Measurements from ENCODE around the gene PRCC.

PRCC gene

DNA sequence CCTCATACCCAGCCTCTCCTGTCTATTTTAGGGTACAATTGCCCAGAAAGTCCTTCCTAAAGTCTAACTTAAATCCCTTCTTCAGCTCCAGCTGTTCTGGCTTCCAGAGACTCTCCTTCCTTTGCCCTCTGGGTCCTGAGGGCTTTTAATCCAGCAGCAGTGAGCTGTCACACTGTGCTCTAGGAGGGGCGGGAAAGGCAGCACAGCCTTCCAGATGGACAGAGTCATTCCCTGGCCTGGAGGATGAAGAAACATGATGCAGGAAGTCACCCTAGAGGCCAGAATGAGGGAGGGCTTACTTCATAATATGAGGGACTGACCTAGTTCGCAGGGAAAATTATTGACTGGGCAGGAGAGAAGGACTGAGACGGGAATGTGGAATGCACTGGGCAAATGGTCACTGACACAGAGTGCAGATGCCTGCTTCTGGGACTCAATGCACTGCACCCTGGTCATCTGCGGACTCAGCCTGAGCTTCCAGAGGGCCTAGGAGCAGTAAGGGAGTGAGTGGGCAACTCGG lies 48.0 kb downstream of the PRCC start:
- no peak for DNase-seq

DNA sequence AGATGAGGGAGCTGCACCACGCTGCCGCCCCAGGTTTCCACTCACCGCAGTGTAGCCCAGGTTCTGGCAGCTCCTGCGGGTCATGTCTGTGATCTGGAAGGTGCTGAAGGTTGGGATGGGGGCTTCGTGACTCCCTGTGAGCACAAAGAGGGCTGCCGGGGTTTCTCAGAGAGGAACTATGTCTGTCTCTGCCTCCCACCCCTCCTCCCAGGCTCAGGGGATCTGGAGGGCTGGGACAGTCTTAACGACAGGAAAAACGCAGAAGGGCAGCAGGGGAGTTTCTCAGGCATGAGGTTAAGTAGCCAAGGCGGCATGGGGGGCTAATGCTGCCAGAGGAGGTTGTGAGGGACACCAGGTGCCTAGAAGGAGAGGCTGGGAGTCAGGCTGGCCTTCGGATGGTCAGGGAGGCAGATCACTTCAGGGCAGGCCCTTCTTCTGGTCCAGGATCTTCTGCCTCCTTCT lies 48.7 kb downstream of the PRCC start:
- no peak for DNase-seq

- peak; percentile 30 to 44 (median 38) for DNase-seq
These were observed 49.4 kb downstream of the PRCC start, which contains the start of gene SH2D2A for GRCh38 chr1:156816561-156817328. TSS of gene SH2D2A (minus strand) at chr1:156816848. CDS start at chr1:156816708, 140 bp downstream.

- DNase-seq, result no peak
These were observed 54.5 kb downstream of the PRCC start for GRCh38 chr1:156821801-156822200.

- no peak for DNase-seq
These were observed 55.3 kb downstream of the PRCC start for GRCh38 chr1:156822680-156823079.

DNA sequence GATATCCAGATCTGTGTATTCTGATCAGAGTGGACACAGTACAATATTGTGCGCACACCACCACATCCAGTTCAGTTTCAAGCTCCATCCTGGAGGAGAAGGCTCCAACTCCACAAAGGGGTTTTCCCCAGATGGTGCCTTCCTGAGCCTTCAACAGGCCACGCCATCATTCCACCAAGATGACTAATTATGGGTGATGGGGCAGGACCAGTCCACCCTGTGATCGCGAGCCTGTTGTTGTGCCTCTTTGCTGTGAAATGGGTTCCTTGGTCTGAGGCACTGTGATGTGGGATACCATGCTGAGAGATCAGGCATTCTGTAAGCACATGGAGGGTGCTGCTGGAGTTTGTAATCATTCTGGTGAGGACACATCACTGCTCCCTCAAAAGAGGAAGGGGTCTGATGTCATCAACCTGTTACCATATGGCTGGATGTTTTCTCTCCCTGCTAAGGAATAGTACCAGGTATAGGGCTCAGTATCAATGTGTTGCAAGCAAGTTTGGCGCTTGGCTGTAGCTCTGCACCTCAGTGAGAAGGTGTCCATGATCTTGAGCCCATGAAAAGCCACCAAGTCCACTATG lies 56.0 kb downstream of the PRCC start:
- peak in 1 of 3 donors; percentile 35 for DNase-seq

DNA sequence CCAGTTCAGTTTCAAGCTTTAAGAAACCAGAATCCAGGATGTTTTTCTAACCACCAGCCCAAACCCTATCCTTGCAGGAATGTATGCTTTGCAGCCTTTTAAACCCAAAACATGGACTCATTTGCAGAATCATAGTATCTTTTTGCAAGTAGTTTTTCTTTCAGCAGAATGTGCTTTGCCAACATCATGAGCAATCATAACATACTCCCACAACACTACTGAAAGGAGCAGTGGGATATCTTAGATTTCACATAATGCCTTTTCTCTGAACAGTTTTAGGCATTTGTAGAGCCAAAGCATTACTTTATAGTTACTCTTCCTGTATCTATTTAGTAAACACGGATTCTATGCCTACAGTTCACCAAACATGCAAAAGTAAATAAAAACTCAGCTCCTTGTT lies 59.3 kb downstream of the PRCC start:
- no peak for DNase-seq

GRCh38 chr1:156828400-156829124 lies 61.2 kb downstream of the PRCC start:
- peak in 2 of 3 donors; percentile 37 to 53 for DNase-seq

DNA sequence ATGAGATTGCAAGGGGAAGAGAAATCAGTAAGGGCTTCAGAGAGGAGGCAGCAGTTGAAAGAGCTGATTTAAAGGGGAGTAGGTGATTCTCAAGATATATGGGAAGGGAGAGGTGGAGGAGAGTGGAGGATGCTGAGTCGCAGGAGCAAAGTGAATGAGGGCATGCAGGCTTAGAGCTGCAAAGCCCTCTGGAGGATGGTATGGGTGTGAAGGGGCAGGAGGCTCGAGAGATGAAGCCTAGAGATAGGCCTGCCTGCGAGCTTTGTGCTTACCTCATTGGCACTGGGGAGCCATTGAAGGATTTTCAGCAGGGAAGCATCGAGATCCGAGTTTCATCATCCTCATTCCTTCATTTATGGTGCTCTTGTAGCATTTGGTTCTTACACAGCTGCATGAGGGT lies 65.1 kb downstream of the PRCC start:
- DNase-seq, result no peak

- DNase-seq, result no peak
These were observed 66.3 kb downstream of the PRCC start for GRCh38 chr1:156833603-156834002.

DNA sequence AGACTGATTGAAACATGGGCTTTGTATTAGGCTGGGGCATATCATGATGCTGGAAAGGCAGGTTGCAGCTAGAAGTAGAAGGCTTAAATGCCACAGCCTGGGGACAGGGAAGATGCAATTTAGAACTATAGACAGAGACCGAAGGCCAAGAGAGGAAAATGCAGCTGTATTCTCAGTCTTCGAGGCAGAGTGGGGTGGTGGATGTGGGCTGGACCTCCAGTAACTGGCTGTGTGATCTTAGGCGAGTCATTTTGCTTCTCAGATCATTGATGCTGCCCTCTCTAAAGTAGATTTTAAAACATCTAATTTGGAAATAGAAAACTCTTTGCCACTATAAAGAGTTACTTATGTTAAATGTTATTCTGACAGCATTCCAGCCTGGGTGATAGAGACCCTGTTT lies 67.0 kb downstream of the PRCC start:
- DNase-seq, result no peak

DNA sequence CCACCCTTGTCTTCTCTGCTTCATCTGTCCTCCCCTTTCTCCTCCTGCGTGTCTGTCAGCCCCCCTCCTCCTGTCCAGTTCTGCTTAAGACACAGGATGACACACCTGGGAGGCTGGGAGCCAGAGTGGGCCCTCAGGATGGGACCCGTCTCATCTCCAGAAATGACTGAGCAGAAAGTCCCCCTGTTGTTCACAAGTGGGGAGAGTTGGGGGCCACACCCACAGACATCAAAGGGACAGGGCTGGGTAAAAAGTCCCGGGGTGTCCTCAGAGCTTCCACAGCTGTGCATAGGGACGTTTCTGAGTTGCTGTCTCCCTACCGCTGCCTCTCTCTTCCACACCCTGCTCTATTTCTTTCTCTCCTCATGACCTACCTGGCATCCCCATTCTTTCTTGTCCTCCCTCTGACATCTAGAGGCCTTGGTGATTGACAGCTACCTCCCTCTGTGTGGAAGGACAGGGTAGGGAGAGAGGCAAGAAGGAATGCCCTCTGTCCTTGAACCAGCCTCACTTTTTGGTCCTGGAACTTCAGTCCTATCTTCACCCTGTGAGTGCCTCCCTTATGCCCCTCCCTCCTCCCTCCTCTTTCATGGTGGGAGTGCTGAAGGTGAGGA lies 68.8 kb downstream of the PRCC start:
- DNase-seq, result no peak

DNA sequence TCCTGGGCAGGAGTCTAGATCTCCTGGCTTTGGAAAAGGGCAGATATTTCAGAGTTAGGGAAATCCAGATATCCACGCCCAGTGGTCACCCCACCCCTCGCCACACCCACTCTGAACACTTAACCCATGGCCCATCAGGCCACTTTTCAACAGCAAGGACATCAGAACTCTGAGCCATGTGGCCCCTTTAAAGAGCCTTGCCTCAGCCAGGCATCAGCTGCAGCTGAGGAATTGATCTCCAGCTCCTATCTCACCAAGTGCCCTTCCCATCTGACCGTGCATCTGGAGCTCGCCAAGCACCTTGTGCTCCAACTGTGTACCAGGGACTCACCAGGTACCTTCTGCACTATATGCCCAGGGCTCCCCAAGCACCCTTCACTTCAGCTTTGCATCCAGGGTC lies 69.6 kb downstream of the PRCC start:
- no peak for DNase-seq

DNA sequence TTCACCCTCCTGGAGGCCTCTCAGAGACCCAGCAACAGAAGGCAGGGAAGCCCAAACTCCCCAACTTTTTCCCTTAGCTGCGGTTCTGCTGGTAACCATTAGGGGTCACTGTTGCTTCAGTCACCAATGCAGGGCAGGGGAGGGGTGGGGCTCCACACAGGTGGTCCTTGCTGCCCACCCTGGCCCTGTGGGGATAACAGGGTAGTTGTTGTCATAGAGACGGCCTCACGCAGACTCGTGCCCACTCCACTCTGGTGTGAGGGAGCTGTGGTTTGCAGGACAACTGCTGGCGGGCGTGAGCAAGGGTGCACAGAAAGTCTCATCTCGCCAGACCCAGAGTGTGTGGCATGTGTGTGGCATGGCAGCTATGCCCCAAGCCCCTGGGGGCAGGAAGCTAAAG lies 71.6 kb downstream of the PRCC start:
- DNase-seq, result peak; percentile 41 to 57 (median 51)

- DNase-seq, result no peak
These were observed 72.2 kb downstream of the PRCC start for GRCh38 chr1:156839426-156840109.

DNA sequence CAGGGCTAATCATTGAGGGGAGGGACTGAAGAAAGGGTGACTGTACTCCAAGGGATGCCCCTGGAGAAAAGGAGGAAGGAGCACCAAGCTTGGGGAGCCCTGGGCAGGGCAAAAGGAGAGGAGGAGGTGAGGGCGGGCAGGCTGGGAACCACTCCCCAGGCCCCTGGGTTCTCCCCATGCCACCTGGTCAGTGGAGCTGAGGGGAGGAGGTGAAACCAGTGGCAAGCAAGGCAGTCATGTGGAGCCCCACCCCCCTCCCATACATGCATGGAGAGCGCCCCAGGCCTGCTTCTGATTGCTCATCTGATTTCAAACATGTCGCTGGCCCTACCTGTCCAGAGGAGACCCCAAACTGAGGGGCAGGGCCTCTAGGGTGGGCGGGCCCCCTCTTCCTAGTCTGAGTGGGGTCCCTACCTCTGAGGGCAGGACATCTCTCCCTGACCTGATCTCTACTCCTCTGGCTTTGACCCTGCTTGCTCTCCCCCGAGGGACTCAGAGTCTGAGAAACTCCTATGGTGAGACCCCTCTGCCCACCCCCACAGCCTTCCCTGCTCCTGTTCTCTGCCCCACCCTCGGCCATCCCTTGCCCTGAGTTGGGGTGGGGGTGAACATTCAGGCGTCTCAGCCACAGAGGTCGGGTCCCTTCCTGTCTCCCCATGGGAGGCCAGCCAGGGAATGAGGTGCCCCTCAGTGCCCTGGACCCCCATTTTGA lies 73.0 kb downstream of the PRCC start:
- DNase-seq, result no peak

DNA sequence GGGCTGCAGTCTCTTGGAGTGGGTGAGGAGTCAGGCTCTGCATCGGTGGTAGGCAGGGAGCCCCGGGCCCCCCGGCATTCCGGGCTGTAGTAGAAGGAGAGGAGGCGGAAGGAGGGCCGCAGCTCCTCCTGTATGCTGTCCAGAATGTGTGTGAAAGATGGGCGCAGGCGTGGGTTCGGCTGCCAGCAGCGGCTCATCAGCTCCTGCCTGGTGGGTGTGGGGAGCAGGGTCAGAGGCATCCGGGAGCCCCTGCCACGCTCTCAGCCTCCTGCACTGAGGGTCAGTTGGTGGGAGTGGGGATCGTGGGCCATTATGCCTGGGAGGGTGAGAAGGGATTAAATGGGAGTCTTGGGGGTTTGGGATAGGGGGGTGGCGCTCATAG lies 73.6 kb downstream of the PRCC start:
- no peak for DNase-seq

DNA sequence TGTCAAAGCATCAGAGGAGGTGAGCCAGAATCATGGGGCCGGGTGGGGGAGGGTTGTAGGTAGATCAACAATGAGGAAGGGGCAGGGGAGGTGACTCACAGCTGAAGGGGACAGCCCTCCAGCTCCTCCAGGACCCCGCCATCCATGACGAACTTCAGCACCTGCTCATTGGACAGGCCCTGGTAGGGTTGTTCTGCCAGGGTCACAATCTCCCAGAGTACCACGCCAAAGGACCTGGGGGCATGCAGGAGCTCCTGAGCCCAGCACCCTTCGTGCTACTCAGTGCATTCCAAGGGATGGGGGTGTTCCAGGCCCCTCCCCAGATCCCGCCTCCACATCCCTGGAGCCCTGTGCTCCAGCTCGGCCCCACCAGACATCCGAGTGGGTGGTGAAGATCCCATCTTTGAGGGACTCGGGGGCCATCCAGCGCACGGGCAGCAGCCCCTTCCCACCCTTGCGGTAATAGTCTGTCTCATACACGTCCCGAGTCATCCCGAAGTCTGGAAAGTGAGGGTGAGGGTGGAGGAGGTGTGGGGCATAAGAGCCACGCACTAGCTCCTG lies 74.0 kb downstream of the PRCC start:
- DNase-seq, result no peak

DNA sequence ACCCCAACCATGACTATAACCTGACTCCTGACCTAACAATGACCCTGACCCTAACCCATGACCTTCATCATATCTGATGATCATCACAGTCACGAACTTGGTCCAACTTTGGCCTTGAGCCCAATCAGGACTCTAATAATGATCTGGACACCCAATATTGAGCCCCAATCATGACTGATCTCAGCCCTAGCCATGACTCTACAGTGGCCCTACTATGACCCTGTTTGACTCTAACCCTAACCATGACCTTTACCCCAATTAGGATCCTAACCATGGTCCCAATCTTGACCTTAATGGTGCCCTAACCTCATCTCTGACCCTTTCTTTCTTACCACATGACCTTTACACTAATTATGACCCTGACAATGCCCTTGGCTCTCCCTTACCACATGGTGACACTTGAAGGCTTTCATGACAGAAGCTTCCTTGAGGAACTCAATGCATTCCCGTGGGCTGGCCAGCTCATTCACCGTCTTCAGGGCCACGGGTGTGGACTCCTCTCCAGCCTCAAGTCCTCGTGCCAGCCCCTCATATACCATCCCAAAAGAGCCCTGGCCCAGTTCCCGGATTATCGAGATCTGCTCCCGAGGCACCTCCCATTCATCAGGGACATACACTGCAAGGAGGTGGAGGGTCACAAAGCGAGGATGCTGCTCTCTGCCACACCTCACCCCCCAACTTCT lies 75.4 kb downstream of the PRCC start:
- no peak for DNase-seq

- DNase-seq, result no peak
These were observed 76.8 kb downstream of the PRCC start for GRCh38 chr1:156844102-156844501.

DNA sequence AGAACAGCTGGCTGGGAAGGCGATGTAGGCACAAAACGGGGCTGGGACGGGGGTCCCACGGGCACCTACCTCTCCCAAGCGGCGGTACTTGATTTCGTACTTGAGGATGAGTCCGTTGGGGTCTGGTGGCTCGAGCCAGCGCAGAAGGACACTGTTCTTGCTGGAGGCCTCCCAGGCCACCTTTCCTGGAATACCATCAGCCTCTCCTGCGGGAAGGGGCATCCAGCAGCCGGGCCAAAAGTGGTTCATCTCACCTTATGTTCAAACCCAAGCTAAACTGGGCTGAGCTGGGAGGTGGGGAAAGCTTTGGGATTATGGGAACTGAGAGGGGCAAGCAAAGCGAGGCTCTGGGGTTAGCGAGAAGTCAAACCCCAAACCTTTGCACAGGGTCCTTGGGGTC lies 77.3 kb downstream of the PRCC start:
- DNase-seq, result no peak
